Measurements from ENCODE around the gene MYMK.

- no peak for TF ChIP-seq POLR2A (IDR thresholded peaks at IDR 0.05; ENCODE audit: low read length)
- TF ChIP-seq GATA1 (IDR thresholded peaks at IDR 0.05; ENCODE audit: low read depth, low read length), result no peak
Observed at GRCh38 chr9:133508046-133508445, 16.7 kb downstream of the MYMK start.
